ENCODE data around the gene ILF3. TPM values are rescaled to one million over a fixed set of nuclear protein-coding genes. Genes with fewer than 3 reads are reported as not detected.

ILF3 gene
- total RNA-seq, 1 experiment from 2014 or later = 430 TPM

DNA sequence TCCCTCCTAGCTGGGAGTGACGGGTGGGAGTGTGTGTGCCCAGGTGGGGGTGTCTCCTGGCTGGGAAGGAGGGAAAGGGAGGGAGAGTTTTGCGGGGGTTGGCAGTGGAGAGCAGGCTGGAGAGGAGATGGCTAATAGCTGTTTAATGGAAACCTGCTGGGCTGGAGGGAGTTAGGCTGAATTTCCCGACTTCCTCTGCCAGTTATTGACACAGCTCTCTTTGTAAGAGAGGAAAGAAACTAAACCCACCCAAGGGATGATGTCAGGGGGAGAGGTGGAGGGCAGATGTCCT lies 10.2 kb upstream of the ILF3 start:
- Histone ChIP-seq H3K27me3 (ENCODE audit: insufficient read depth, low read length) (no peaks in the 10 kb centered on the region), H4K20me1 (ENCODE audit: insufficient read depth) (no peaks in the 10 kb centered on the region), H3K36me3 (ENCODE audit: control insufficient read depth in 1 of 2, insufficient read depth in 2 of 2, low read length in 2 of 2) (peaks cover 3 to 15% of the 10 kb centered on the region in 2 experiments; a peak in 2 of 4 replicates), H3K9me2 (ENCODE audit: insufficient read depth) (no peaks in the 10 kb centered on the region), H3K79me2 (ENCODE audit: insufficient read depth, low read length) (no peaks in the 10 kb centered on the region), H2AFZ (ENCODE audit: low read depth, low read length, poor library complexity, severe bottlenecking) (no peak overlapping the region), H3K9me3 (ENCODE audit: control insufficient read depth in 1 of 2, insufficient read depth in 1 of 2, low read depth in 1 of 2, low read length in 2 of 2) (no peaks in the 10 kb centered on the region), H3K9ac (ENCODE audit: low read length) (no peak overlapping the region), H3K4me1 (ENCODE audit: control insufficient read depth in 1 of 2, insufficient read depth in 2 of 2, low read length in 2 of 2) (peaks cover 5 to 13% of the 10 kb centered on the region in 2 experiments; a peak in 3 of 4 replicates), H3K4me2 (ENCODE audit: low read length) (no peak overlapping the region), H3K4me3 (replicated peaks in 1 of 2; ENCODE audit: low read depth in 1 of 2, low read length in 2 of 2) (no peak overlapping the region), H3K27ac (ENCODE audit: low read depth, low read length) (no peak overlapping the region)
- ChIA-PET POLR2A (interaction anchor here (1.0 to 1.7 kb wide), 3 partner anchors 58 to 63 kb away, joined by 4 to 5 read pairs (median 4); no protein-coding TSS in a partner anchor), RAD21 (ENCODE audit: low non-redundant PET in 1 of 2, low total read pairs in 2 of 2, uncharacterized antibody in 2 of 2, unreplicated experiment in 2 of 2) (interaction anchor here (2.3 to 4.0 kb wide), 2 partner anchors 63 kb away, joined by 26 to 31 read pairs; no protein-coding TSS in a partner anchor), CTCF (interaction anchor here (1.8 to 5.7 kb wide), 5 partner anchors 42 to 160 kb away, joined by 6 to 114 read pairs (median 11); no protein-coding TSS in a partner anchor)
- ATAC-seq = no peak
- BruUV-seq (replicated peaks) = TSS peak; percentile 47
- no peak for TF ChIP-seq ZFX (IDR thresholded peaks at IDR 0.05)
- TF ChIP-seq YY1 (IDR thresholded peaks at IDR 0.05; ENCODE audit: extremely low read depth, insufficient replicate concordance, low read depth, low read length) = no peak
- TF ChIP-seq POLR2AphosphoS5 (IDR thresholded peaks at IDR 0.05; ENCODE audit: low read depth, low read length) = no peak
- no peak for TF ChIP-seq TCF7L2 (IDR thresholded peaks at IDR 0.05; ENCODE audit: borderline replicate concordance, extremely low read depth, insufficient read depth, insufficient read length)
- no peak for TF ChIP-seq EGR1 (IDR thresholded peaks at IDR 0.05; ENCODE audit: low read depth)
- TF ChIP-seq ZNF274 (IDR thresholded peaks at IDR 0.05; ENCODE audit: low read depth, low read length) = no peak
- no peak for TF ChIP-seq SRF (IDR thresholded peaks at IDR 0.05; ENCODE audit: low read depth)
- no peak for TF ChIP-seq JUND (IDR thresholded peaks at IDR 0.05)
- TF ChIP-seq, protein P1, sequence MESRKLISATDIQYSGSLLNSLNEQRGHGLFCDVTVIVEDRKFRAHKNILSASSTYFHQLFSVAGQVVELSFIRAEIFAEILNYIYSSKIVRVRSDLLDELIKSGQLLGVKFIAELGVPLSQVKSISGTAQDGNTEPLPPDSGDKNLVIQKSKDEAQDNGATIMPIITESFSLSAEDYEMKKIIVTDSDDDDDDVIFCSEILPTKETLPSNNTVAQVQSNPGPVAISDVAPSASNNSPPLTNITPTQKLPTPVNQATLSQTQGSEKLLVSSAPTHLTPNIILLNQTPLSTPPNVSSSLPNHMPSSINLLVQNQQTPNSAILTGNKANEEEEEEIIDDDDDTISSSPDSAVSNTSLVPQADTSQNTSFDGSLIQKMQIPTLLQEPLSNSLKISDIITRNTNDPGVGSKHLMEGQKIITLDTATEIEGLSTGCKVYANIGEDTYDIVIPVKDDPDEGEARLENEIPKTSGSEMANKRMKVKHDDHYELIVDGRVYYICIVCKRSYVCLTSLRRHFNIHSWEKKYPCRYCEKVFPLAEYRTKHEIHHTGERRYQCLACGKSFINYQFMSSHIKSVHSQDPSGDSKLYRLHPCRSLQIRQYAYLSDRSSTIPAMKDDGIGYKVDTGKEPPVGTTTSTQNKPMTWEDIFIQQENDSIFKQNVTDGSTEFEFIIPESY (IDR thresholded peaks at IDR 0.05; ENCODE audit: extremely low read depth, insufficient replicate concordance, low read length) = no peak
- TF ChIP-seq EZH2 (IDR thresholded peaks at IDR 0.05) = no peak
- TF ChIP-seq POLR2A (IDR thresholded peaks at IDR 0.05; ENCODE audit: borderline replicate concordance, extremely low read depth, insufficient read depth, insufficient read length) = no peak
- TF ChIP-seq FOSL1 (IDR thresholded peaks at IDR 0.05; ENCODE audit: low read depth) = no peak
- no peak for TF ChIP-seq ELF1 (IDR thresholded peaks at IDR 0.05; ENCODE audit: borderline replicate concordance, low read depth)
- no peak for TF ChIP-seq SP1 (IDR thresholded peaks at IDR 0.05; ENCODE audit: low read depth)
- TF ChIP-seq, protein P2, sequence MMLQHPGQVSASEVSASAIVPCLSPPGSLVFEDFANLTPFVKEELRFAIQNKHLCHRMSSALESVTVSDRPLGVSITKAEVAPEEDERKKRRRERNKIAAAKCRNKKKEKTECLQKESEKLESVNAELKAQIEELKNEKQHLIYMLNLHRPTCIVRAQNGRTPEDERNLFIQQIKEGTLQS (IDR thresholded peaks at IDR 0.05) = no peak
- no peak for TF ChIP-seq SIN3A (IDR thresholded peaks at IDR 0.05; ENCODE audit: low read depth)
- no peak for TF ChIP-seq CBX3 (IDR thresholded peaks at IDR 0.05; ENCODE audit: low read depth)
- no peak for DNase-seq (ENCODE audit: low read depth, low spot score)
- intact Hi-C loops (cut with micrococcal nuclease) = loop anchor here (1.0 kb wide), 1 partner anchor 63 kb away; no protein-coding TSS in a partner anchor
